HepG2 (cell line): Measurements from ENCODE around the gene UBE2M. TPM values are rescaled to one million over a fixed set of nuclear protein-coding genes. Genes with fewer than 3 reads are reported as not detected.

Experiments
- ARID4A ChIP-seq: sonication (generic); formaldehyde crosslinking; IDR thresholded peaks from 2 replicates; pipeline ENCODE4 v1.5.0; 2020; ENCODE audit warnings: mild to moderate bottlenecking, missing genetic modification reagents, borderline replicate concordance
- CBX1 ChIP-seq: IDR thresholded peaks from one replicate; pipeline ENCODE4 v1.6.1; 2016; ENCODE audit warnings: antibody characterized with exemption, low read depth
- IKZF5 ChIP-seq: IDR thresholded peaks from 2 replicates; pipeline ENCODE4 v1.6.1; 2018; ENCODE audit warnings: missing genetic modification reagents, mild to moderate bottlenecking, missing compliant biosample characterization
- NR2F1 ChIP-seq, 2 experiments: fragments of 450-650 bp in 1 of 2; formaldehyde crosslinking in 1 of 2; IDR thresholded peaks; 2 replicates each; pipeline versions ENCODE4 v1.5.0 to v1.6.1; 2016 to 2020; ENCODE audit warnings: mild to moderate bottlenecking in 1 of 2, missing compliant biosample characterization in 1 of 2, missing genetic modification reagents in 1 of 2, moderate library complexity in 1 of 2
- NR3C1 ChIP-seq: sonication (generic); formaldehyde crosslinking; IDR thresholded peaks from 2 replicates; pipeline ENCODE4 v1.4.0; 2020; ENCODE audit warnings: missing genetic modification reagents
- PITX1 ChIP-seq: sonication (generic); formaldehyde crosslinking; IDR thresholded peaks from 2 replicates; pipeline ENCODE4 v1.5.1; 2020; ENCODE audit warnings: mild to moderate bottlenecking, missing genetic modification reagents
- STAT6 ChIP-seq: sonication (generic); formaldehyde crosslinking; IDR thresholded peaks from 2 replicates; pipeline ENCODE4 v1.4.0; 2020; ENCODE audit warnings: missing genetic modification reagents, mild to moderate bottlenecking, borderline replicate concordance
- TCF12 ChIP-seq, 2 experiments: fragments of 450-650 bp in 1 of 2; sonication (generic) in 1 of 2; formaldehyde crosslinking in 1 of 2; IDR thresholded peaks; 2 replicates each; pipeline versions ENCODE4 v1.6.1 to v1.8.0; 2017 to 2022; ENCODE audit warnings: antibody characterized with exemption in 1 of 2, mild to moderate bottlenecking in 1 of 2, missing genetic modification reagents in 1 of 2, moderate library complexity in 1 of 2
- TGIF2 ChIP-seq: IDR thresholded peaks from 2 replicates; pipeline ENCODE4 v1.6.1; 2016; ENCODE audit warnings: control low read depth, missing compliant biosample characterization
- TOPORS ChIP-seq: sonication (generic); formaldehyde crosslinking; IDR thresholded peaks from 2 replicates; pipeline ENCODE4 v1.8.0; 2023; ENCODE audit warnings: mild to moderate bottlenecking, missing genetic modification reagents
- USF2 ChIP-seq, 2 experiments: sonication (generic) in 1 of 2; formaldehyde crosslinking in 1 of 2; IDR thresholded peaks; 2 replicates each; pipeline versions ENCODE4 v1.5.1 to v1.6.1; 2011 to 2020; ENCODE audit warnings: borderline replicate concordance in 1 of 2, low read depth in 1 of 2, low read length in 1 of 2, mild to moderate bottlenecking in 1 of 2, missing genetic modification reagents in 1 of 2, moderate library complexity in 1 of 2
- ZNF510 ChIP-seq: sonication (generic); formaldehyde crosslinking; IDR thresholded peaks from 2 replicates; pipeline ENCODE4 v1.4.0; 2020; ENCODE audit warnings: low read depth, mild to moderate bottlenecking, missing genetic modification reagents
- ZNF569 ChIP-seq: sonication (generic); formaldehyde crosslinking; IDR thresholded peaks from 2 replicates; pipeline ENCODE4 v1.5.0; 2020; ENCODE audit warnings: mild to moderate bottlenecking, missing genetic modification reagents, moderate library complexity, borderline replicate concordance
- ZNF670 ChIP-seq: sonication (generic); formaldehyde crosslinking; IDR thresholded peaks from 2 replicates; pipeline ENCODE4 v1.8.0; 2022; ENCODE audit warnings: mild to moderate bottlenecking, missing genetic modification reagents, borderline replicate concordance
- ZNF674 ChIP-seq: sonication (generic); formaldehyde crosslinking; IDR thresholded peaks from 2 replicates; pipeline ENCODE4 v1.5.0; 2020; ENCODE audit warnings: low read depth, mild to moderate bottlenecking, missing genetic modification reagents
- polyA plus RNA-seq, 8 experiments: library from polyadenylated mRNA; depleted of rRNA in 3 of 8; stranded (reverse) in 7 of 8; unstranded in 1 of 8; fragments of >200 nt; fragmentation: Illumina TruSeq in 4 of 8; extraction: Trizol in 4 of 8; gene quantifications; 2 replicates each; pipeline versions ENCODE4 v1.2.1 to v1.2.3, GENCODE V29; 2011 to 2016; ENCODE audit warnings: low read depth in 4 of 8, missing spikeins in 1 of 8, mixed read lengths in 1 of 8; ENCODE audit not compliant: insufficient read depth in 1 of 8
- total RNA-seq, 5 experiments: library from RNA; depleted of rRNA; stranded (reverse); fragments of >200 nt; fragmentation: Illumina TruSeq; extraction: Trizol; gene quantifications; 2 replicates each; pipeline ENCODE4 v1.2.3, GENCODE V29; 2016; ENCODE audit warnings: low read depth in 1 of 5

UBE2M gene
- total and polyA plus RNA-seq, 2 of the 13 experiments (the other 11 are each of a cell fraction or from before 2014, with no cell fraction given), result 36.2 to 50.3 TPM

GRCh38 chr19:58519355-58520256 is 38.8 kb downstream of the UBE2M start, which contains the start of gene ZBTB45 (continued):
- no peak for TF ChIP-seq TCF12 (IDR thresholded peaks at IDR 0.05)
- 0 out of 2 replicates have a peak, but pooled peaks have one; percentile 79 for TF ChIP-seq TCF12 (CRISPR knock-in tag; IDR thresholded peaks at IDR 0.05)
- no peak for TF ChIP-seq NR3C1
- 0 out of 4 replicates have a peak, but pooled peaks have one; percentile 3 to 52 for TF ChIP-seq NR2F1 (CRISPR knock-in tag; IDR thresholded peaks at IDR 0.05)
- peak; percentile 96 for TF ChIP-seq IKZF5 (CRISPR knock-in tag)
- TF ChIP-seq ZNF670, result peak; percentile 99
- peak; percentile 94; the same call in 1 of the 2 replicates for TF ChIP-seq ZNF569
- no peak; the same call in none of the 2 replicates for TF ChIP-seq TGIF2 (CRISPR knock-in tag)
- peak; percentile 88 for TF ChIP-seq STAT6 (CRISPR knock-in tag)
- TF ChIP-seq ARID4A (CRISPR knock-in tag), result peak; percentile 98
- TF ChIP-seq ZNF674 (CRISPR knock-in tag), result peak; percentile 81; the same call in 1 of the 2 replicates
- TF ChIP-seq USF2 (IDR thresholded peaks at IDR 0.05; ENCODE audit: low read depth, low read length), result no peak
- 0 out of 2 replicates have a peak, but pooled peaks have one; percentile 63 for TF ChIP-seq USF2 (CRISPR knock-in tag; IDR thresholded peaks at IDR 0.05; ENCODE audit: borderline replicate concordance)
- peak; percentile 90 for TF ChIP-seq CBX1
- peak; percentile 83 for TF ChIP-seq PITX1 (CRISPR knock-in tag)
- TF ChIP-seq TOPORS (CRISPR knock-in tag), result peak; percentile 46; the same call in 1 of the 2 replicates
- peak; percentile 93 for TF ChIP-seq ZNF510 (CRISPR knock-in tag)
